H1 (cell line): ENCODE results near the gene BCL3. TPM values are rescaled to one million over a fixed set of nuclear protein-coding genes. Genes with fewer than 3 reads are reported as not detected.
A peak's percentile ranks its signal among the peaks of the same experiment; 100 is the strongest.

ENCODE experiments used
- CTCF ChIA-PET: fragments of 300-600 bp; sonication (Branson Sonifier 250); formaldehyde crosslinking; loops from one replicate; lab custom pipeline; 2021; ENCODE audit not compliant: partially characterized antibody; lab: Charles Lee
- POLR2A ChIA-PET: fragments of 300-600 bp; sonication (Branson Sonifier 250); formaldehyde crosslinking; loops from one replicate; lab custom pipeline; 2021; ENCODE audit warnings: inconsistent platforms; ENCODE audit not compliant: partially characterized antibody; lab: Charles Lee
- DNase-seq, 2 experiments: peaks; one replicate each; pipeline versions ENCODE4 v3.0.0 to v3.0.0-alpha.2; 2010 to 2022; ENCODE audit warnings: low spot score in 2 of 2, low read depth in 1 of 2, mixed read lengths in 1 of 2
- FAIRE-seq: peaks from 2 replicates; lab custom pipeline; 2011; peaks lifted over from hg19 to GRCh38; lab: Jason Lieb, UNC
- H2AFZ ChIP-seq: 2 replicates; pipeline ENCODE4 v1.8.1; 2012; ENCODE audit warnings: low read length, inconsistent platforms
- H2AK5ac ChIP-seq: 2 replicates; pipeline ENCODE4 v1.6.1; 2013; ENCODE audit warnings: low read depth, low read length
- H2BK120ac ChIP-seq: replicated peaks from 2 replicates; pipeline ENCODE3; 2013; ENCODE audit warnings: low read depth, low read length, inconsistent platforms
- H2BK12ac ChIP-seq: 2 replicates; pipeline ENCODE4 v1.6.1; 2013; ENCODE audit warnings: low read depth, low read length
- H2BK15ac ChIP-seq: 2 replicates; pipeline ENCODE4 v1.6.1; 2013; ENCODE audit warnings: low read length
- H2BK20ac ChIP-seq: 2 replicates; pipeline ENCODE4 v1.6.1; 2013; ENCODE audit warnings: low read length
- H2BK5ac ChIP-seq: 2 replicates; pipeline ENCODE4 v1.6.1; 2013; ENCODE audit warnings: low read depth, low read length
- H3K14ac ChIP-seq: 2 replicates; pipeline ENCODE4 v1.6.1; 2013; ENCODE audit warnings: inconsistent platforms; ENCODE audit not compliant: insufficient read length
- H3K18ac ChIP-seq: 2 replicates; pipeline ENCODE4 v1.6.1; 2013; ENCODE audit warnings: low read length; ENCODE audit errors: extremely low read depth
- H3K23ac ChIP-seq: 2 replicates; pipeline ENCODE4 v1.6.1; 2013; ENCODE audit warnings: inconsistent platforms; ENCODE audit not compliant: insufficient read length
- H3K23me2 ChIP-seq: 2 replicates; pipeline ENCODE4 v1.6.1; 2013; ENCODE audit warnings: low read depth, low read length
- H3K27ac ChIP-seq: 2 replicates; pipeline ENCODE4 v1.6.1; 2011; ENCODE audit warnings: low read depth, low read length, inconsistent platforms
- H3K27me3 ChIP-seq, 4 experiments: replicated peaks in 1 of 4; 1 replicate in 1 of 4; 2 replicates in 3 of 4; pipeline versions ENCODE4 v1.6.1 to v1.8.1; 2011 to 2013; ENCODE audit warnings: low read length in 3 of 4, mild to moderate bottlenecking in 3 of 4, inconsistent platforms in 2 of 4, mixed read lengths in 2 of 4, moderate library complexity in 1 of 4; ENCODE audit not compliant: control insufficient read depth in 3 of 4, insufficient read depth in 3 of 4; ENCODE audit errors: extremely low read depth in 1 of 4
- H3K36me3 ChIP-seq, 4 experiments: 2 replicates each; pipeline versions ENCODE4 v1.6.1 to v1.8.1; 2011 to 2013; ENCODE audit warnings: mild to moderate bottlenecking in 4 of 4, low read length in 3 of 4, moderate library complexity in 2 of 4, control low read depth in 1 of 4, inconsistent platforms in 1 of 4; ENCODE audit not compliant: insufficient read depth in 4 of 4, control insufficient read depth in 2 of 4
- H3K4ac ChIP-seq: replicated peaks from 2 replicates; pipeline ENCODE3; 2013; ENCODE audit warnings: low read length, low read depth, mixed read lengths, inconsistent platforms; ENCODE audit not compliant: insufficient read length
- H3K4me1 ChIP-seq, 4 experiments: replicated peaks in 1 of 4; 1 replicate in 1 of 4; 2 replicates in 3 of 4; pipeline versions ENCODE4 v1.6.1 to v1.8.1; 2011 to 2013; ENCODE audit warnings: low read length in 3 of 4, inconsistent platforms in 2 of 4, mixed read lengths in 1 of 4; ENCODE audit not compliant: insufficient read depth in 4 of 4, control insufficient read depth in 3 of 4
- H3K4me2 ChIP-seq, 2 experiments: 2 replicates each; pipeline versions ENCODE4 v1.6.1 to v1.8.1; 2011 to 2013; ENCODE audit warnings: low read depth in 2 of 2, low read length in 2 of 2, control low read depth in 1 of 2, inconsistent platforms in 1 of 2, mild to moderate bottlenecking in 1 of 2; ENCODE audit not compliant: insufficient read depth in 1 of 2
- H3K4me3 ChIP-seq, 4 experiments: fragments of 200-600, 300-600 bp in 1 of 4; sonication (generic), shearing (Covaris generic), sonication (Bioruptor Twin) in 1 of 4; 2 replicates each; pipeline versions ENCODE4 v1.5.1 to v1.8.1; 2011 to 2016; ENCODE audit warnings: low read length in 4 of 4, low read depth in 3 of 4, control low read depth in 2 of 4, inconsistent platforms in 2 of 4, mild to moderate bottlenecking in 2 of 4, mixed read lengths in 1 of 4, moderate library complexity in 1 of 4; ENCODE audit not compliant: insufficient read depth in 2 of 4; ENCODE audit errors: extremely low read depth in 1 of 4
- H3K56ac ChIP-seq: replicated peaks from 2 replicates; pipeline ENCODE3; 2013; ENCODE audit warnings: low read depth, mild to moderate bottlenecking, mixed read lengths, low read length, inconsistent platforms; ENCODE audit not compliant: insufficient read length
- H3K79me1 ChIP-seq: 2 replicates; pipeline ENCODE4 v1.6.1; 2013; ENCODE audit warnings: low read depth, low read length, control low read depth
- H3K79me2 ChIP-seq, 2 experiments: 2 replicates each; pipeline versions ENCODE4 v1.6.1 to v1.8.1; 2012 to 2013; ENCODE audit warnings: low read length in 2 of 2, mild to moderate bottlenecking in 2 of 2, inconsistent platforms in 1 of 2; ENCODE audit not compliant: insufficient read depth in 2 of 2, control insufficient read depth in 1 of 2
- H3K9ac ChIP-seq, 4 experiments: replicated peaks in 1 of 4; 1 replicate in 1 of 4; 2 replicates in 3 of 4; pipeline versions ENCODE4 v1.6.1 to v1.8.1; 2011 to 2013; ENCODE audit warnings: low read depth in 3 of 4, low read length in 3 of 4, control low read depth in 2 of 4, mild to moderate bottlenecking in 2 of 4, moderate library complexity in 2 of 4, inconsistent platforms in 1 of 4; ENCODE audit errors: extremely low read depth in 1 of 4
- H3K9me3 ChIP-seq, 2 experiments: 2 replicates each; pipeline versions ENCODE4 v1.6.1 to v1.8.1; 2012 to 2013; ENCODE audit warnings: mild to moderate bottlenecking in 2 of 2, moderate library complexity in 2 of 2, control low read depth in 1 of 2, inconsistent platforms in 1 of 2, low read depth in 1 of 2, low read length in 1 of 2, mixed read lengths in 1 of 2; ENCODE audit not compliant: insufficient read depth in 2 of 2
- H4K20me1 ChIP-seq, 2 experiments: replicated peaks in 1 of 2; 2 replicates each; pipeline versions ENCODE3 to v1.8.1; 2011 to 2013; ENCODE audit warnings: inconsistent platforms in 2 of 2, low read length in 2 of 2, mild to moderate bottlenecking in 1 of 2; ENCODE audit not compliant: insufficient read depth in 2 of 2, control insufficient read depth in 1 of 2
- H4K5ac ChIP-seq: 2 replicates; pipeline ENCODE4 v1.6.1; 2013; ENCODE audit warnings: low read length, low read depth, mixed read lengths, inconsistent platforms; ENCODE audit not compliant: insufficient read length
- H4K8ac ChIP-seq: 2 replicates; pipeline ENCODE4 v1.8.0; 2013; ENCODE audit warnings: mild to moderate bottlenecking, moderate library complexity, low read length, inconsistent platforms; ENCODE audit not compliant: insufficient read depth; ENCODE audit errors: extremely low read depth
- H4K91ac ChIP-seq: replicated peaks from 2 replicates; pipeline ENCODE3; 2013; ENCODE audit warnings: low read length, mixed read lengths, inconsistent platforms; ENCODE audit not compliant: insufficient read length
- ASH2L ChIP-seq: fragments of 200-600, 300-600 bp; sonication (generic); IDR thresholded peaks from one replicate; pipeline ENCODE4 v1.7.1; 2017; ENCODE audit warnings: low read length
- HDAC6 ChIP-seq: IDR thresholded peaks from one replicate; pipeline ENCODE4 v1.7.1; 2012; ENCODE audit warnings: low read depth, mild to moderate bottlenecking, inconsistent platforms, low read length, moderate library complexity
- SIN3A ChIP-seq, 2 experiments: IDR thresholded peaks in 1 of 2; conservative IDR thresholded peaks in 1 of 2; 2 replicates each; pipeline ENCODE4 v1.6.1; 2011 to 2012; ENCODE audit warnings: low read length in 2 of 2, improper control_type of control experiment in 1 of 2, low read depth in 1 of 2, mild to moderate bottlenecking in 1 of 2
- SIRT6 ChIP-seq: IDR thresholded peaks from one replicate; pipeline ENCODE4 v1.7.1; 2012; ENCODE audit warnings: low read length, inconsistent platforms
- YY1 ChIP-seq: IDR thresholded peaks from 2 replicates; pipeline ENCODE4 v1.6.1; 2011; ENCODE audit warnings: low read depth, mild to moderate bottlenecking, low read length
- ZNF274 ChIP-seq: IDR thresholded peaks from 2 replicates; pipeline ENCODE4 v1.7.0; 2012; ENCODE audit warnings: low read length, borderline replicate concordance; ENCODE audit errors: extremely low read depth
- WGBS, 2 experiments: shearing (Covaris generic) in 1 of 2; methylation state at CpG; one replicate each; pipeline versions ENCODE4 v1.1.6 to v1.1.7; 2013 to 2015; ENCODE audit warnings: low lambda C conversion rate in 2 of 2, mixed read lengths in 2 of 2, inconsistent platforms in 1 of 2, low coverage in 1 of 2, missing lambda C conversion rate in 1 of 2; ENCODE audit not compliant: insufficient replicate concordance in 2 of 2, insufficient coverage in 1 of 2, insufficient read length in 1 of 2; ENCODE audit errors: extremely low coverage in 1 of 2, missing lambda C conversion rate in 1 of 2; 5-methylcytosine and 5-hydroxymethylcytosine counted together
- polyA plus RNA-seq, 7 experiments: library from polyadenylated mRNA; depleted of rRNA in 3 of 7; stranded (reverse) in 5 of 7; unstranded in 2 of 7; fragments of >200 nt in 5 of 7; fragments of 200-250 nt in 2 of 7; gene quantifications; 1 replicate in 5 of 7; 2 replicates in 1 of 7; 4 replicates in 1 of 7; pipeline versions ENCODE4 v1.2.1 to v1.2.3, GENCODE V29; 2011 to 2013; ENCODE audit warnings: missing spikeins in 2 of 7, mixed read lengths in 2 of 7
- total RNA-seq: library from RNA; stranded (reverse); fragmentation: NEBNext Ultra II Directional; extraction: Animal tissue kit (Norgen Biotek cat#: 25700); gene quantifications from 2 replicates; pipeline ENCODE4 v1.2.1, GENCODE V29; 2021
- TF ChIP-seq, protein P1 (sequence below): IDR thresholded peaks from 2 replicates; pipeline ENCODE4 v1.6.1; 2012; ENCODE audit warnings: inconsistent platforms

BCL3 gene
- total and polyA plus RNA-seq, 2 of the 8 experiments (the other 6 are each of a cell fraction or from before 2014, with no cell fraction given): 0.88 to 2.4 TPM

DNA sequence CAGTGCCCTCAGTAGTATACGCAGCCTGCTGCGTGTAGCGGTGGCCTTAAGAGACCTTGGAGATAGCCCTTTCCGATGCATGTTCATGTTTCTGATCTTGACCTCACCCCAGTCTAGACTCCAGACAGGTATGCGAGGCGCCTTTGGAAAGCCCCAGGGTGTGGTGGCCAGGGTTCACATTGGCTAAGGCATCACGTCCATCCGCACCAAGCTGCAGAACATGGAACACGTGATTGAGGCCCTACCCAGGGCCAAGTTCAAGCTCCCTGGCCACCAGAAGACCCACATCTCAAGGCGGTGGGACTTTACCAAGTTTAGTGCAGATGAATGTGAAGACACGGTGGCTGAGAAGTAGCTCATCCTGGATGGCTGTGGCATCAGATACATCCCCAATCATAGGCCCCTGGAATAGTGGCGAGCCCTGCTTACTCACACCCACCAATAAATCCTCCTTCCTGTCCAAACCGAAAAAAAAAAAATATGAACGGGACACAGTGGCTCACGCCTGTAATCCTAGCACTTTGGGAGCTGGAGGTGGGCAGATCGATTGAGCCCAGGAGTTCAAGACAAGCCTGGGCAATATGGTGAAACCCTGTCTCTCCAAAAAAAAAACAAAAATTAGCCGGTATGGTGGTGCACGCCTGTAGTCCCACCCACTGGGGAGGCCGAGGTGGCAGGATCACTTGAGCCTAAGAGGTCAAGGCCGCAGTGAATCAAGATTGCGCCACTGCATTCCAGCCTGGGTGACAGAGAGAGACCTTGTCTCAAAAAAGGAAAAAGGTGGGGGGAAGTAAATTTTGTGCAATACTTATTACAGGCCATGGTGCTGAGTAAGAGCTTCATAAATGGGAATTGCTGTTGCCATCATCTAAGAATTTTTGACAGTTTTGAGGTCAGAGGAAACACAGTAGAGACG is 16.8 kb downstream of the BCL3 start:
- Histone ChIP-seq H3K4me2 (no peak overlapping the region), H3K23me2 (no peaks in the 10 kb centered on the region), H3K14ac (no peak overlapping the region), H2AFZ (no peak overlapping the region), H2BK12ac (0 out of 2 replicates have a peak overlapping the region, but pooled peaks have one; percentile 60), H3K23ac (no peak overlapping the region)
- FAIRE-seq: no peak
- no peak for TF ChIP-seq HDAC6
- no peak for TF ChIP-seq SIN3A (conservative IDR thresholded peaks at IDR 0.05 in 1 of 2, IDR thresholded peaks at IDR 0.05 in 1 of 2; ENCODE audit: low read depth in 1 of 2, low read length in 2 of 2)
- TF ChIP-seq, protein P1, sequence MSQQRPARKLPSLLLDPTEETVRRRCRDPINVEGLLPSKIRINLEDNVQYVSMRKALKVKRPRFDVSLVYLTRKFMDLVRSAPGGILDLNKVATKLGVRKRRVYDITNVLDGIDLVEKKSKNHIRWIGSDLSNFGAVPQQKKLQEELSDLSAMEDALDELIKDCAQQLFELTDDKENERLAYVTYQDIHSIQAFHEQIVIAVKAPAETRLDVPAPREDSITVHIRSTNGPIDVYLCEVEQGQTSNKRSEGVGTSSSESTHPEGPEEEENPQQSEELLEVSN: no peak
- TF ChIP-seq SIRT6: no peak
- no peak for TF ChIP-seq ZNF274
- TF ChIP-seq YY1: no peak
- no peak for TF ChIP-seq ASH2L
- TF ChIP-seq, all 59 proteins: peak for 0
- no peak overlapping the region for H3K56ac ChIP-seq
- H3K4me1 ChIP-seq: no peaks in the 10 kb centered on the region
- H3K9ac ChIP-seq: no peak overlapping the region
- ChIA-PET CTCF (interaction anchor here (0.6 to 16.4 kb wide), 10 partner anchors 8 to 112 kb away, joined by 3 to 468 read pairs (median 4); no protein-coding TSS in a partner anchor), POLR2A (interaction anchor here (0.6 to 2.0 kb wide), 4 partner anchors 20 to 872 kb away, joined by 3 to 5 read pairs (median 4); no protein-coding TSS in a partner anchor)
- no peak overlapping the region for H3K27ac ChIP-seq
- no peaks in the 10 kb centered on the region for H3K79me2 ChIP-seq
- no peak overlapping the region for H3K4me3 ChIP-seq
- H2BK120ac ChIP-seq: no peak overlapping the region
- H4K5ac ChIP-seq: no peak overlapping the region
- no peak overlapping the region for H3K18ac ChIP-seq
- no peak overlapping the region for H2BK20ac ChIP-seq
- WGBS, 2 experiments: 92% methylated on average over 22 of the region's 22 CpGs; no CpG with 5 or more reads in 1 of the 2 experiments
- no peak overlapping the region for H4K91ac ChIP-seq
- no peaks in the 10 kb centered on the region for H4K20me1 ChIP-seq
- DNase-seq: no peak
- no peaks in the 10 kb centered on the region for H3K36me3 ChIP-seq
- H3K79me1 ChIP-seq: no peaks in the 10 kb centered on the region
- no peak overlapping the region; the same call in 1 of the 2 replicates for H4K8ac ChIP-seq
- H3K4ac ChIP-seq: no peak overlapping the region
- H2AK5ac ChIP-seq: no peak overlapping the region
- H2BK5ac ChIP-seq: no peak overlapping the region
- H2BK15ac ChIP-seq: no peak overlapping the region
- peaks cover 0 to 6% of the 10 kb centered on the region in 2 experiments; a peak in 2 of 4 replicates for H3K9me3 ChIP-seq
- H3K27me3 ChIP-seq: peaks cover 0 to 2% (median 0%) of the 10 kb centered on the region in 4 experiments; a peak in 2 of 7 replicates
